ENCODE measurements around the gene MED27.

The MED27 gene

GRCh38 chr9:131879181-131879910 is 200.3 kb downstream of the MED27 start:
- Histone ChIP-seq H3K4me3 (ENCODE audit: insufficient read depth, low read depth, low read length) (no peak overlapping the region), H3K36me3 (ENCODE audit: control insufficient read depth, insufficient read depth, low read length) (no peaks in the 10 kb centered on the region), H3K9me3 (ENCODE audit: control insufficient read depth, low read length) (no peaks in the 10 kb centered on the region), H3K27me3 (ENCODE audit: control insufficient read depth, insufficient read depth, low read length, poor library complexity, severe bottlenecking) (no peaks in the 10 kb centered on the region), H3K27ac (ENCODE audit: insufficient read depth, low read depth, low read length, poor library complexity, severe bottlenecking) (no peak overlapping the region), H3K4me1 (ENCODE audit: control insufficient read depth, insufficient read depth, low read length) (peaks cover 6% of the 10 kb centered on the region)
- WGBS, 2 experiments = 90 to 92% methylated on average over 11 of the region's 11 CpGs

DNA sequence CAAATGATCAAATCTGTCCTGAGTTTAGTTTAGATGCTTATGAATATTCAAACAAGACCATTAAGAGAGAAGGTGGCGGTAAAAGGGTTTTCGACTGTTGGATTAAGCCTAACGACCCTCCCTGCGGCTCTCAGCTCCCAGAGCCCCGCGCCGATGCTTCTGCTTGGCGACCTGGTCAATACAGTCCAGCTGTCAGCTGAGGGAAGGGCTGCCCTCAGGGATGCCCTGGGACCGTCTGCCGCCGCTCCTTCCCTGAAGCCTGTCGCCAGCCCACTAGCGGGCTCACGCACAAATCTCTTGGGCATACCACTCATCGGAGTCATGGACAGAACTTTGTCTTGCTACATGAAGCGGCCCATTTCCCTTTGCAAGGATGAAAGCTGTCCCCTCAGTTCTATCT is 203.2 kb downstream of the MED27 start:
- Histone ChIP-seq H3K27ac (ENCODE audit: insufficient read depth, low read depth, low read length, poor library complexity, severe bottlenecking) (no peak overlapping the region), H3K36me3 (ENCODE audit: control insufficient read depth, insufficient read depth, low read length) (no peaks in the 10 kb centered on the region), H3K27me3 (ENCODE audit: control insufficient read depth, insufficient read depth, low read length, poor library complexity, severe bottlenecking) (no peaks in the 10 kb centered on the region), H3K4me1 (ENCODE audit: control insufficient read depth, insufficient read depth, low read length) (peaks cover 6% of the 10 kb centered on the region), H3K4me3 (ENCODE audit: insufficient read depth, low read depth, low read length) (no peak overlapping the region), H3K9me3 (ENCODE audit: control insufficient read depth, low read length) (no peaks in the 10 kb centered on the region)
- whole genome bisulfite sequencing, 2 experiments = 93% methylated on average over 16 of the region's 16 CpGs

GRCh38 chr9:131875828-131876485 is 203.7 kb downstream of the MED27 start:
- Histone ChIP-seq H3K27me3 (ENCODE audit: control insufficient read depth, insufficient read depth, low read length, poor library complexity, severe bottlenecking) (no peaks in the 10 kb centered on the region), H3K9me3 (ENCODE audit: control insufficient read depth, low read length) (no peaks in the 10 kb centered on the region), H3K4me1 (ENCODE audit: control insufficient read depth, insufficient read depth, low read length) (peaks cover 9% of the 10 kb centered on the region), H3K27ac (ENCODE audit: insufficient read depth, low read depth, low read length, poor library complexity, severe bottlenecking) (no peak overlapping the region), H3K36me3 (ENCODE audit: control insufficient read depth, insufficient read depth, low read length) (no peaks in the 10 kb centered on the region), H3K4me3 (ENCODE audit: insufficient read depth, low read depth, low read length) (no peak overlapping the region)
- WGBS, 2 experiments = 94 to 95% methylated on average over 17 of the region's 17 CpGs

- Histone ChIP-seq H3K4me3 (ENCODE audit: insufficient read depth, low read depth, low read length) (no peak overlapping the region), H3K9me3 (ENCODE audit: control insufficient read depth, low read length) (no peaks in the 10 kb centered on the region), H3K27ac (ENCODE audit: insufficient read depth, low read depth, low read length, poor library complexity, severe bottlenecking) (peak overlapping the region; percentile 26), H3K4me1 (ENCODE audit: control insufficient read depth, insufficient read depth, low read length) (peaks cover 15% of the 10 kb centered on the region), H3K36me3 (ENCODE audit: control insufficient read depth, insufficient read depth, low read length) (no peaks in the 10 kb centered on the region), H3K27me3 (ENCODE audit: control insufficient read depth, insufficient read depth, low read length, poor library complexity, severe bottlenecking) (no peaks in the 10 kb centered on the region)
- WGBS, 2 experiments = 95% methylated on average over 12 of the region's 12 CpGs
Observed at GRCh38 chr9:131874916-131875670, 204.6 kb downstream of the MED27 start.

DNA sequence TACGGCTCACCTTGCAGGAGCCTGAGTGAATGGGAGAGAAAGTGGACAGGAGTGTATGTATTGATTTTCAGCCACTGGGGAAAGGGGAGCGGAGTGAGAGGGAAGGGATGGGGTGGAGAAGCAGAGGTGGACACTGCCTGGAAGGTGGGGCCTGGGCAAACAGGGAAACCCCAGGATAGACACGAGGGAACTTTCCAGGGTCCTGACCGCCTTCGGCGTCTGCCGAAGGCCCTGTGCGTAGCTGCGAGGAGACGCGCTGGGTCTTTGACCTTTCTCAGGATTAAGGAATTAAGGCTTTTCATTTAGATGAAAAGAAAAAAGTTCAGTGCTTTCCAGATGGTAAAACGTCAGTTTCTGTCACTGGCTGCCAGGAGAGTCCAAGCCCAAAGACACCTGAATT is 205.2 kb downstream of the MED27 start:
- H3K36me3 ChIP-seq (ENCODE audit: control insufficient read depth, insufficient read depth, low read length) = no peaks in the 10 kb centered on the region
- WGBS, 2 experiments = 78 to 80% methylated on average over 12 of the region's 12 CpGs
- no peaks in the 10 kb centered on the region for H3K9me3 ChIP-seq (ENCODE audit: control insufficient read depth, low read length)
- H3K4me3 ChIP-seq (ENCODE audit: insufficient read depth, low read depth, low read length) = no peak overlapping the region
- peak overlapping the region; percentile 26 for H3K27ac ChIP-seq (ENCODE audit: insufficient read depth, low read depth, low read length, poor library complexity, severe bottlenecking)
- H3K4me1 ChIP-seq (ENCODE audit: control insufficient read depth, insufficient read depth, low read length) = peaks cover 21% of the 10 kb centered on the region
- H3K27me3 ChIP-seq (ENCODE audit: control insufficient read depth, insufficient read depth, low read length, poor library complexity, severe bottlenecking) = no peaks in the 10 kb centered on the region

DNA sequence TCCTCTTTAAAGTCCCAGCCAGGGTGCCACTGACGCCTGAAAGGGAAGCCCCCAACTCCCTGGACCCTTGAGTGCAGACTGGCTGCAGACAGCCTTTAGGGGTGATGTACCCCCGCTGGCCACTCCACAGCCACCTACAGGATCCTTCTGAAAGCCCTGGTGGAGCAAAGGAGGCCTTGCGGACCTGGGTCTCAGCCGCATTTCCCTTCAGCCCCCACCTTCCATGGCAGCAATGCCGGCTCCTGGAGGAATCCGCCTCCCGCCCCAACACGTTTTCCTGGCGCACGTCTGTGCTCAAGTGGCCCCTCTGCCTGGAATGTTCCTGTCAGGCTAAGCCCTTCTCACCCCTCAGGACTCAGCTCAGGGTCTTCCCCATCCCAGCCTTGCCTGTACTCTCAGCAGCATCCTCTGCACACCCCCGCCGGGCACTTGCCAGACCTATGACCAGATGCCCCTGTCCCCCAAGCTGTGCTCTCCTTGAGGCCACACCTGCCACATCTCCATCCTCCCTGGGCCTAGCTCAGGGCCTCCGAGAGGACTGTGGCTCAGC is 205.7 kb downstream of the MED27 start:
- H3K27me3 ChIP-seq (ENCODE audit: control insufficient read depth, insufficient read depth, low read length, poor library complexity, severe bottlenecking) = no peaks in the 10 kb centered on the region
- no peak overlapping the region for H3K4me3 ChIP-seq (ENCODE audit: insufficient read depth, low read depth, low read length)
- no peaks in the 10 kb centered on the region for H3K9me3 ChIP-seq (ENCODE audit: control insufficient read depth, low read length)
- H3K36me3 ChIP-seq (ENCODE audit: control insufficient read depth, insufficient read depth, low read length) = no peaks in the 10 kb centered on the region
- WGBS, 2 experiments = 88 to 90% methylated on average over 13 of the region's 13 CpGs
- peaks cover 25% of the 10 kb centered on the region for H3K4me1 ChIP-seq (ENCODE audit: control insufficient read depth, insufficient read depth, low read length)
- no peak overlapping the region for H3K27ac ChIP-seq (ENCODE audit: insufficient read depth, low read depth, low read length, poor library complexity, severe bottlenecking)

DNA sequence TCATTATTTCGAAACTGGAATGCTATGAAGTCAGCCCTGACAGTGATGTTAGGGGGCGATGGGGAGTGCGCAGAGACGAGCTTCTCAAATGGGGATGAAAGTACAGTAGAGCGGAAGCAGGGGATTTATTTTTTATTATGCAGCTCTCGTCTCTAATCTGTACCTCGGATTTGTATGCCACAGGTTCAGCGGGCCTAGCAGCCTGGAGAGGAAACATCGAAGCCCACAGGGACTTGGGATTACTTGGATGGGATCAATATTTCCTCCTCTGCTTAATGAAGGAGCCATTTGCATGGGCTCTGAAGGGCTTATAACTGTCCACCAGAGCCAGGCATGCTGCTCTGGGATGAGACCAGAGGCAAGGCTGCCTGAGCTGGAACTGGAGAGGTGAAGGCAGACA is 206.3 kb downstream of the MED27 start:
- no peak overlapping the region for H3K4me3 ChIP-seq (ENCODE audit: insufficient read depth, low read depth, low read length)
- H3K27ac ChIP-seq (ENCODE audit: insufficient read depth, low read depth, low read length, poor library complexity, severe bottlenecking) = no peak overlapping the region
- H3K4me1 ChIP-seq (ENCODE audit: control insufficient read depth, insufficient read depth, low read length) = peaks cover 29% of the 10 kb centered on the region
- H3K36me3 ChIP-seq (ENCODE audit: control insufficient read depth, insufficient read depth, low read length) = no peaks in the 10 kb centered on the region
- no peaks in the 10 kb centered on the region for H3K27me3 ChIP-seq (ENCODE audit: control insufficient read depth, insufficient read depth, low read length, poor library complexity, severe bottlenecking)
- H3K9me3 ChIP-seq (ENCODE audit: control insufficient read depth, low read length) = no peaks in the 10 kb centered on the region
- 95 to 97% methylated on average over 9 of the region's 9 CpGs for WGBS, 2 experiments

DNA sequence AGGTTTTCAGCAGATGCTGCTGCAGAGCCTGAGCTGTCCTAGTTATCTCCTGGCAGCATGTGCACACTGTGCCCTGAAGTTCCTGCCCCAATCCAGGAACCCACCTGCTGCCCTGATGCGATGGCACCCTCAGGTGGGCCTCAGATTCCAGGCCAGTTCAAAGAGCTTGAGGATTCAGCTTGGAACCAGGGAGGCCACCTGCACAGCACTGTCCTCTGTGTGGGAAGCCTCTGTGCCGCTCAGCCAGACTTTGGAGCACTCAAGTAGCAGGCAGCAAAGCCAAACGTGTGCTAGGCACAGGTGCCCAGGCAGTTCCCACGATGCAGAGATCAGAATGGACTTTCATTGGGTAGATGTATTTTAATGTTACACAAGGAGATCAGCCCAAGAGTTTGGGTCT is 207.0 kb downstream of the MED27 start:
- Histone ChIP-seq H3K27ac (ENCODE audit: insufficient read depth, low read depth, low read length, poor library complexity, severe bottlenecking) (no peak overlapping the region), H3K36me3 (ENCODE audit: control insufficient read depth, insufficient read depth, low read length) (no peaks in the 10 kb centered on the region), H3K4me3 (ENCODE audit: insufficient read depth, low read depth, low read length) (no peak overlapping the region), H3K9me3 (ENCODE audit: control insufficient read depth, low read length) (no peaks in the 10 kb centered on the region), H3K4me1 (ENCODE audit: control insufficient read depth, insufficient read depth, low read length) (peaks cover 35% of the 10 kb centered on the region), H3K27me3 (ENCODE audit: control insufficient read depth, insufficient read depth, low read length, poor library complexity, severe bottlenecking) (no peaks in the 10 kb centered on the region)
- 93 to 95% methylated on average over 4 of the region's 4 CpGs for WGBS, 2 experiments

GRCh38 chr9:131872006-131872405 is 207.7 kb downstream of the MED27 start:
- Histone ChIP-seq H3K4me3 (ENCODE audit: insufficient read depth, low read depth, low read length) (no peak overlapping the region), H3K27ac (ENCODE audit: insufficient read depth, low read depth, low read length, poor library complexity, severe bottlenecking) (no peak overlapping the region), H3K27me3 (ENCODE audit: control insufficient read depth, insufficient read depth, low read length, poor library complexity, severe bottlenecking) (no peaks in the 10 kb centered on the region), H3K9me3 (ENCODE audit: control insufficient read depth, low read length) (no peaks in the 10 kb centered on the region), H3K4me1 (ENCODE audit: control insufficient read depth, insufficient read depth, low read length) (peaks cover 42% of the 10 kb centered on the region), H3K36me3 (ENCODE audit: control insufficient read depth, insufficient read depth, low read length) (no peaks in the 10 kb centered on the region)
- 80 to 83% methylated on average over 15 of the region's 15 CpGs for WGBS, 2 experiments

GRCh38 chr9:131870156-131870555 is 209.5 kb downstream of the MED27 start:
- 90% methylated on average over 12 of the region's 12 CpGs for WGBS, 2 experiments
- H3K27me3 ChIP-seq (ENCODE audit: control insufficient read depth, insufficient read depth, low read length, poor library complexity, severe bottlenecking) = no peaks in the 10 kb centered on the region
- peaks cover 50% of the 10 kb centered on the region for H3K4me1 ChIP-seq (ENCODE audit: control insufficient read depth, insufficient read depth, low read length)
- H3K27ac ChIP-seq (ENCODE audit: insufficient read depth, low read depth, low read length, poor library complexity, severe bottlenecking) = peak overlapping the region; percentile 37
- H3K9me3 ChIP-seq (ENCODE audit: control insufficient read depth, low read length) = no peaks in the 10 kb centered on the region
- no peak overlapping the region for H3K4me3 ChIP-seq (ENCODE audit: insufficient read depth, low read depth, low read length)
- H3K36me3 ChIP-seq (ENCODE audit: control insufficient read depth, insufficient read depth, low read length) = no peaks in the 10 kb centered on the region
